A549 (cell line): Measurements from ENCODE around the gene SEC14L6. TPM values are rescaled to one million over a fixed set of nuclear protein-coding genes. Genes with fewer than 3 reads are reported as not detected.

Experiments
- ATAC-seq, 2 experiments: fragments of 200-7000 bp in 1 of 2; fragments of >200 bp in 1 of 2; cut with Nextera tagmentation in 1 of 2; cut with Tn5 transposase in 1 of 2; 3 replicates each; pipeline versions ENCODE4 v1.8.0 to v1.9.1; 2018 to 2020; ENCODE audit warnings: mild to moderate bottlenecking in 1 of 2, moderate library complexity in 1 of 2
- CTCF ChIA-PET: fragments of 300-600 bp; sonication (Branson Sonifier 250); formaldehyde crosslinking; extraction: SDS; loops from one replicate; lab custom pipeline; 2021; ENCODE audit warnings: antibody characterized with exemption, inconsistent platforms; lab: Yijun Ruan, JAX
- POLR2A ChIA-PET: fragments of 350-600 bp; formaldehyde crosslinking; extraction: SDS; loops from one replicate; lab custom pipeline; 2021; ENCODE audit warnings: antibody characterized with exemption, inconsistent platforms; lab: Yijun Ruan, JAX
- DNase-seq, 2 experiments: peaks; one replicate each; pipeline versions ENCODE4 v3.0.0 to v3.0.0-alpha.2; 2011 to 2016; ENCODE audit warnings: low read depth in 1 of 2, low spot score in 1 of 2
- FAIRE-seq: peaks from 2 replicates; lab custom pipeline; 2011; peaks lifted over from hg19 to GRCh38; lab: Jason Lieb, UNC
- H3K27ac ChIP-seq, 2 experiments: fragments of >200 bp; sonication (Bioruptor Twin); formaldehyde crosslinking; 3 replicates each; pipeline ENCODE4 v1.5.1; 2016 to 2017
- H3K4me1 ChIP-seq: fragments of >200 bp; sonication (Bioruptor Twin); formaldehyde crosslinking; 3 replicates; pipeline ENCODE4 v1.6.1; 2016
- H3K4me2 ChIP-seq: fragments of >200 bp; sonication (Bioruptor Twin); formaldehyde crosslinking; 3 replicates; pipeline ENCODE4 v1.6.1; 2016
- H3K4me3 ChIP-seq: fragments of >200 bp; sonication (Bioruptor Twin); formaldehyde crosslinking; 3 replicates; pipeline ENCODE4 v1.5.1; 2016
- H3K9me3 ChIP-seq: fragments of >200 bp; sonication (Bioruptor Twin); formaldehyde crosslinking; 3 replicates; pipeline ENCODE4 v1.6.1; 2016
- CBX8 ChIP-seq: fragments of 200-600 bp; sonication (generic); IDR thresholded peaks from 2 replicates; pipeline ENCODE4 v1.6.1; 2016
- CHD2 ChIP-seq: fragments of 150-350 bp; IDR thresholded peaks from 2 replicates; pipeline ENCODE4 v1.6.1; 2014; ENCODE audit warnings: low read length; ENCODE audit not compliant: partially characterized antibody
- EHMT2 ChIP-seq: fragments of 200-600 bp; sonication (generic); IDR thresholded peaks from 2 replicates; pipeline ENCODE4 v1.6.1; 2016; ENCODE audit warnings: antibody characterized with exemption, low read depth, mild to moderate bottlenecking, moderate library complexity
- EP300 ChIP-seq, 2 experiments: fragments of >200 bp; sonication (Bioruptor Twin); formaldehyde crosslinking; IDR thresholded peaks; 2 replicates in 1 of 2; 3 replicates in 1 of 2; pipeline ENCODE4 v1.6.1; 2016 to 2017
- HES2 ChIP-seq: fragments of >200 bp; sonication (Bioruptor Twin); formaldehyde crosslinking; IDR thresholded peaks from 2 replicates; pipeline ENCODE4 v1.6.1; 2016
- HOXA7 ChIP-seq: fragments of 250-450 bp; sonication (Bioruptor Pico); IDR thresholded peaks from 2 replicates; pipeline ENCODE4 v1.5.0; 2020; ENCODE audit warnings: mild to moderate bottlenecking, moderate library complexity
- KDM1A ChIP-seq: fragments of 200-600 bp; sonication (generic); IDR thresholded peaks from 2 replicates; pipeline ENCODE4 v1.6.1; 2016; ENCODE audit warnings: low read depth, mild to moderate bottlenecking
- MYC ChIP-seq: IDR thresholded peaks from 2 replicates; pipeline ENCODE4 v1.6.1; 2012; ENCODE audit warnings: mild to moderate bottlenecking, inconsistent platforms, low read length, improper control_type of control experiment, borderline replicate concordance
- NPAS2 ChIP-seq: fragments of 250-450 bp; sonication (Bioruptor Pico); IDR thresholded peaks from 2 replicates; pipeline ENCODE4 v1.8.0; 2022; ENCODE audit warnings: mild to moderate bottlenecking, moderate library complexity, borderline replicate concordance
- RCOR1 ChIP-seq: fragments of 150-350 bp; IDR thresholded peaks from 2 replicates; pipeline ENCODE4 v1.6.1; 2014; ENCODE audit warnings: antibody characterized with exemption, low read length, low read depth
- RFX5 ChIP-seq: fragments of 450-650 bp; IDR thresholded peaks from 2 replicates; pipeline ENCODE4 v1.7.1; 2014; ENCODE audit warnings: antibody characterized with exemption, mild to moderate bottlenecking, moderate library complexity
- RNF2 ChIP-seq: fragments of 200-600 bp; sonication (generic); IDR thresholded peaks from 2 replicates; pipeline ENCODE4 v1.6.1; 2016; ENCODE audit warnings: low read depth, mild to moderate bottlenecking, antibody characterized with exemption, moderate library complexity, borderline replicate concordance
- TFCP2L1 ChIP-seq: fragments of 250-450 bp; sonication (Bioruptor Pico); IDR thresholded peaks from 2 replicates; pipeline ENCODE4 v1.5.0; 2021; ENCODE audit warnings: mild to moderate bottlenecking
- TP53 ChIP-seq: fragments of 250-450 bp; sonication (Bioruptor Pico); IDR thresholded peaks from 2 replicates; pipeline ENCODE4 v1.5.0; 2021; ENCODE audit warnings: mild to moderate bottlenecking, moderate library complexity
- ZC3H11A ChIP-seq: fragments of 450-650 bp; IDR thresholded peaks from 2 replicates; pipeline ENCODE4 v1.6.1; 2014; ENCODE audit warnings: antibody characterized with exemption, mild to moderate bottlenecking
- WGBS: methylation state at CpG from one replicate; pipeline ENCODE4 v1.1.6; 2017; ENCODE audit errors: missing lambda C conversion rate; 5-methylcytosine and 5-hydroxymethylcytosine counted together
- polyA plus RNA-seq, 4 experiments: library from polyadenylated mRNA; depleted of rRNA in 3 of 4; stranded (reverse); fragments of >200 nt; fragmentation: RNase III in 1 of 4; extraction: RNeasy Plus Mini Kit Qiagen cat#74134 plus additional on column Dnase treatment in 1 of 4; gene quantifications; 2 replicates in 3 of 4; 3 replicates in 1 of 4; pipeline ENCODE4 v1.2.3, GENCODE V29; 2011 to 2017
- TF ChIP-seq, protein P1 (sequence below): fragments of 450-650 bp; IDR thresholded peaks from 2 replicates; pipeline ENCODE4 v1.6.1; 2014; ENCODE audit warnings: antibody characterized with exemption
- TF ChIP-seq, protein P2 (sequence below): IDR thresholded peaks from 2 replicates; pipeline ENCODE4 v1.6.1; 2012; ENCODE audit warnings: low read depth, borderline replicate concordance
- TF ChIP-seq, protein P3 (sequence below): fragments of 250-450 bp; sonication (Bioruptor Pico); IDR thresholded peaks from 2 replicates; pipeline ENCODE4 v1.5.0; 2021; ENCODE audit warnings: mild to moderate bottlenecking, moderate library complexity, borderline replicate concordance
- TF ChIP-seq, protein P4 (sequence below): fragments of 200-600 bp; sonication (generic); IDR thresholded peaks from 2 replicates; pipeline ENCODE4 v1.6.1; 2016; ENCODE audit warnings: antibody characterized with exemption, mild to moderate bottlenecking, moderate library complexity

The SEC14L6 gene
- polyA plus RNA-seq, 2 of the 4 experiments (the other 2 are of a cell fraction) = not detected

GRCh38 chr22:30535182-30535581 lies 11.4 kb downstream of the SEC14L6 start:
- POLR2A ChIA-PET = no interaction called here
- Histone ChIP-seq H3K9me3 (no peaks in the 10 kb centered on the region), H3K4me2 (no peak overlapping the region), H3K4me1 (no peaks in the 10 kb centered on the region), H3K27ac (no peak overlapping the region), H3K4me3 (no peak overlapping the region)
- WGBS = 79% methylated on average over 4 of the region's 4 CpGs
- DNase-seq (no peak), FAIRE-seq (no peak), ATAC-seq (no peak)
- CTCF ChIA-PET = interaction anchor here (0.8 to 1.0 kb wide), 2 partner anchors 49 to 145 kb away, joined by 4 to 7 read pairs; no protein-coding TSS in a partner anchor
- TF ChIP-seq, protein P1, sequence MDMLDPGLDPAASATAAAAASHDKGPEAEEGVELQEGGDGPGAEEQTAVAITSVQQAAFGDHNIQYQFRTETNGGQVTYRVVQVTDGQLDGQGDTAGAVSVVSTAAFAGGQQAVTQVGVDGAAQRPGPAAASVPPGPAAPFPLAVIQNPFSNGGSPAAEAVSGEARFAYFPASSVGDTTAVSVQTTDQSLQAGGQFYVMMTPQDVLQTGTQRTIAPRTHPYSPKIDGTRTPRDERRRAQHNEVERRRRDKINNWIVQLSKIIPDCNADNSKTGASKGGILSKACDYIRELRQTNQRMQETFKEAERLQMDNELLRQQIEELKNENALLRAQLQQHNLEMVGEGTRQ = no peak
- no peak for TF ChIP-seq KDM1A
- TF ChIP-seq EP300 (IDR thresholded peaks at IDR 0.05) = no peak
- TF ChIP-seq ZC3H11A = no peak
- TF ChIP-seq EHMT2 = no peak
- TF ChIP-seq CHD2 = no peak
- TF ChIP-seq RFX5 = no peak
- no peak for TF ChIP-seq HOXA7
- TF ChIP-seq, protein P2, sequence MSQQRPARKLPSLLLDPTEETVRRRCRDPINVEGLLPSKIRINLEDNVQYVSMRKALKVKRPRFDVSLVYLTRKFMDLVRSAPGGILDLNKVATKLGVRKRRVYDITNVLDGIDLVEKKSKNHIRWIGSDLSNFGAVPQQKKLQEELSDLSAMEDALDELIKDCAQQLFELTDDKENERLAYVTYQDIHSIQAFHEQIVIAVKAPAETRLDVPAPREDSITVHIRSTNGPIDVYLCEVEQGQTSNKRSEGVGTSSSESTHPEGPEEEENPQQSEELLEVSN = no peak
- no peak for TF ChIP-seq MYC
- no peak for TF ChIP-seq CBX8
- TF ChIP-seq RNF2 = no peak
- no peak for TF ChIP-seq RCOR1
- no peak for TF ChIP-seq NPAS2 (CRISPR knock-in tag)
- TF ChIP-seq HES2 = no peak
- TF ChIP-seq, protein P3, sequence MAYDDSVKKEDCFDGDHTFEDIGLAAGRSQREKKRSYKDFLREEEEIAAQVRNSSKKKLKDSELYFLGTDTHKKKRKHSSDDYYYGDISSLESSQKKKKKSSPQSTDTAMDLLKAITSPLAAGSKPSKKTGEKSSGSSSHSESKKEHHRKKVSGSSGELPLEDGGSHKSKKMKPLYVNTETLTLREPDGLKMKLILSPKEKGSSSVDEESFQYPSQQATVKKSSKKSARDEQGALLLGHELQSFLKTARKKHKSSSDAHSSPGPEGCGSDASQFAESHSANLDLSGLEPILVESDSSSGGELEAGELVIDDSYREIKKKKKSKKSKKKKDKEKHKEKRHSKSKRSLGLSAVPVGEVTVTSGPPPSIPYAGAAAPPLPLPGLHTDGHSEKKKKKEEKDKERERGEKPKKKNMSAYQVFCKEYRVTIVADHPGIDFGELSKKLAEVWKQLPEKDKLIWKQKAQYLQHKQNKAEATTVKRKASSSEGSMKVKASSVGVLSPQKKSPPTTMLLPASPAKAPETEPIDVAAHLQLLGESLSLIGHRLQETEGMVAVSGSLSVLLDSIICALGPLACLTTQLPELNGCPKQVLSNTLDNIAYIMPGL (CRISPR knock-in tag) = no peak
- TF ChIP-seq, protein P4, sequence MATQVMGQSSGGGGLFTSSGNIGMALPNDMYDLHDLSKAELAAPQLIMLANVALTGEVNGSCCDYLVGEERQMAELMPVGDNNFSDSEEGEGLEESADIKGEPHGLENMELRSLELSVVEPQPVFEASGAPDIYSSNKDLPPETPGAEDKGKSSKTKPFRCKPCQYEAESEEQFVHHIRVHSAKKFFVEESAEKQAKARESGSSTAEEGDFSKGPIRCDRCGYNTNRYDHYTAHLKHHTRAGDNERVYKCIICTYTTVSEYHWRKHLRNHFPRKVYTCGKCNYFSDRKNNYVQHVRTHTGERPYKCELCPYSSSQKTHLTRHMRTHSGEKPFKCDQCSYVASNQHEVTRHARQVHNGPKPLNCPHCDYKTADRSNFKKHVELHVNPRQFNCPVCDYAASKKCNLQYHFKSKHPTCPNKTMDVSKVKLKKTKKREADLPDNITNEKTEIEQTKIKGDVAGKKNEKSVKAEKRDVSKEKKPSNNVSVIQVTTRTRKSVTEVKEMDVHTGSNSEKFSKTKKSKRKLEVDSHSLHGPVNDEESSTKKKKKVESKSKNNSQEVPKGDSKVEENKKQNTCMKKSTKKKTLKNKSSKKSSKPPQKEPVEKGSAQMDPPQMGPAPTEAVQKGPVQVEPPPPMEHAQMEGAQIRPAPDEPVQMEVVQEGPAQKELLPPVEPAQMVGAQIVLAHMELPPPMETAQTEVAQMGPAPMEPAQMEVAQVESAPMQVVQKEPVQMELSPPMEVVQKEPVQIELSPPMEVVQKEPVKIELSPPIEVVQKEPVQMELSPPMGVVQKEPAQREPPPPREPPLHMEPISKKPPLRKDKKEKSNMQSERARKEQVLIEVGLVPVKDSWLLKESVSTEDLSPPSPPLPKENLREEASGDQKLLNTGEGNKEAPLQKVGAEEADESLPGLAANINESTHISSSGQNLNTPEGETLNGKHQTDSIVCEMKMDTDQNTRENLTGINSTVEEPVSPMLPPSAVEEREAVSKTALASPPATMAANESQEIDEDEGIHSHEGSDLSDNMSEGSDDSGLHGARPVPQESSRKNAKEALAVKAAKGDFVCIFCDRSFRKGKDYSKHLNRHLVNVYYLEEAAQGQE = no peak
- TF ChIP-seq TFCP2L1 = no peak
- no peak for TF ChIP-seq TP53 (CRISPR knock-in tag)
